Sigmoid colon (tissue), 4 donors: ENCODE results near the gene FAM81A.

Experiments
- CTCF ChIP-seq, 4 experiments: fragments of 450-650 bp in 3 of 4; fragments of 200-600 bp in 1 of 4; IDR thresholded peaks; one replicate each; pipeline ENCODE4 v1.5.1; 2016 to 2019; ENCODE audit warnings: antibody characterized with exemption in 4 of 4, mild to moderate bottlenecking in 3 of 4, moderate library complexity in 2 of 4
- EP300 ChIP-seq, 4 donors: sonication (generic); formaldehyde crosslinking; IDR thresholded peaks; one replicate each; pipeline ENCODE4 v1.6.1; 2017; ENCODE audit warnings: antibody characterized with exemption in 4 of 4
- POLR2A ChIP-seq, 2 donors: fragments of 450-650 bp; IDR thresholded peaks; one replicate each; pipeline ENCODE4 v1.6.1; 2016; ENCODE audit warnings: antibody characterized with exemption in 2 of 2, mild to moderate bottlenecking in 2 of 2, moderate library complexity in 2 of 2
- POLR2AphosphoS5 ChIP-seq, 4 donors: sonication (generic); formaldehyde crosslinking; IDR thresholded peaks; one replicate each; pipeline ENCODE4 v1.6.1; 2017; ENCODE audit warnings: antibody characterized with exemption in 4 of 4

- no peak for TF ChIP-seq CTCF (IDR thresholded peaks at IDR 0.05)
- no peak for TF ChIP-seq POLR2AphosphoS5 (IDR thresholded peaks at IDR 0.05)
- no peak for TF ChIP-seq EP300 (IDR thresholded peaks at IDR 0.05)
- no peak for TF ChIP-seq POLR2A (IDR thresholded peaks at IDR 0.05)
These were observed 16.9 kb upstream of the FAM81A start for GRCh38 chr15:59420986-59421618.
